Loucy (cell line): ENCODE measurements around the gene UBXN7.

Experiments
- EZH2phosphoT487 ChIP-seq: fragments of 200-600 bp; IDR thresholded peaks from 2 replicates; pipeline ENCODE4 v1.6.1; 2018; ENCODE audit warnings: antibody characterized with exemption, mild to moderate bottlenecking, moderate library complexity, borderline replicate concordance
- TF ChIP-seq, protein P1 (sequence below): fragments of 200-600 bp; sonication (generic); conservative IDR thresholded peaks from 2 replicates; pipeline ENCODE4 v1.5.1; 2014; ENCODE audit warnings: mild to moderate bottlenecking, antibody characterized with exemption, low read length

DNA sequence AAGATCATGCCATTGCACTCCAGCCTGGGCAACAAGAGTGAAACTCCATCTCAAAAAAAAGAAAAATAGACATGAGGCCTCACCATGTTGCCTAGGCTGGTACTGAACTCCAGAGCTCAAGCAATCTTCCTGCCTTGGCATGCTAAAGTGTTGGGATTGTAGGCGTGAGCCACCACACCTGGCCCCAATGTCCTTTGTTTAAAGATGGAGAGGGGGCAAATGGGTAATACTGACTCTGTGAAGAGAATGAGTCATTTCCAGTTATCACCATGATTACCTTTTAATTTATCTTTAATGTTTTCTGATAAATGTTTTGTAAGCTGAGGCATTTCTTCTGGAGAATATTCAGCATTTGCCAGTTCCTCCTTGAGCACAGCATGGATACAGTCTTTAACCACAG lies 116.4 kb downstream of the UBXN7 start:
- TF ChIP-seq, protein P1, sequence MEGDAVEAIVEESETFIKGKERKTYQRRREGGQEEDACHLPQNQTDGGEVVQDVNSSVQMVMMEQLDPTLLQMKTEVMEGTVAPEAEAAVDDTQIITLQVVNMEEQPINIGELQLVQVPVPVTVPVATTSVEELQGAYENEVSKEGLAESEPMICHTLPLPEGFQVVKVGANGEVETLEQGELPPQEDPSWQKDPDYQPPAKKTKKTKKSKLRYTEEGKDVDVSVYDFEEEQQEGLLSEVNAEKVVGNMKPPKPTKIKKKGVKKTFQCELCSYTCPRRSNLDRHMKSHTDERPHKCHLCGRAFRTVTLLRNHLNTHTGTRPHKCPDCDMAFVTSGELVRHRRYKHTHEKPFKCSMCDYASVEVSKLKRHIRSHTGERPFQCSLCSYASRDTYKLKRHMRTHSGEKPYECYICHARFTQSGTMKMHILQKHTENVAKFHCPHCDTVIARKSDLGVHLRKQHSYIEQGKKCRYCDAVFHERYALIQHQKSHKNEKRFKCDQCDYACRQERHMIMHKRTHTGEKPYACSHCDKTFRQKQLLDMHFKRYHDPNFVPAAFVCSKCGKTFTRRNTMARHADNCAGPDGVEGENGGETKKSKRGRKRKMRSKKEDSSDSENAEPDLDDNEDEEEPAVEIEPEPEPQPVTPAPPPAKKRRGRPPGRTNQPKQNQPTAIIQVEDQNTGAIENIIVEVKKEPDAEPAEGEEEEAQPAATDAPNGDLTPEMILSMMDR, result no peak
- TF ChIP-seq EZH2phosphoT487, result no peak
